Measurements from ENCODE around the gene PRDM16. TPM values are rescaled to one million over a fixed set of nuclear protein-coding genes. Genes with fewer than 3 reads are reported as not detected.

PRDM16 gene
- total and polyA plus RNA-seq, 4 donors: 5.0 to 80.7 (median 41.5) TPM

GRCh38 chr1:3219791-3220467 lies 150.9 kb downstream of the PRDM16 start:
- intact Hi-C loops (cut with DNase I): loop anchor here (2.0 to 5.0 kb wide), 2 partner anchors 21 to 42 kb away; no protein-coding TSS in a partner anchor
- Histone ChIP-seq H3K4me1 (ENCODE audit: control insufficient read depth in 1 of 2, insufficient read depth in 2 of 2, low read length in 2 of 2) (no peaks in the 10 kb centered on the region), H3K9me3 (ENCODE audit: control insufficient read depth, low read length) (no peaks in the 10 kb centered on the region), H3K36me3 (ENCODE audit: control insufficient read depth in 1 of 2, insufficient read depth in 2 of 2, low read length in 1 of 2) (no peaks in the 10 kb centered on the region), H3K27me3 (ENCODE audit: control insufficient read depth in 1 of 2, insufficient read depth in 2 of 2, low read length in 1 of 2) (no peaks in the 10 kb centered on the region), H3K27ac (ENCODE audit: low read depth in 1 of 2, low read length in 2 of 2) (peak overlapping the region in 1 of 2 donors; percentile 64), H3K4me3 (ENCODE audit: low read length in 2 of 2) (no peak overlapping the region)
- 86% methylated on average over 32 of the region's 32 CpGs for whole genome bisulfite sequencing, 2 donors
- ATAC-seq (ENCODE audit: low FRiP score) (no peak), DNase-seq (no peak)

- Histone ChIP-seq H3K9me3 (ENCODE audit: control insufficient read depth, low read length) (no peaks in the 10 kb centered on the region), H3K4me3 (ENCODE audit: low read length in 2 of 2) (no peak overlapping the region), H3K27ac (ENCODE audit: low read depth in 1 of 2, low read length in 2 of 2) (peak overlapping the region in 1 of 2 donors; percentile 64), H3K27me3 (ENCODE audit: control insufficient read depth in 1 of 2, insufficient read depth in 2 of 2, low read length in 1 of 2) (no peaks in the 10 kb centered on the region), H3K36me3 (ENCODE audit: control insufficient read depth in 1 of 2, insufficient read depth in 2 of 2, low read length in 1 of 2) (no peaks in the 10 kb centered on the region), H3K4me1 (ENCODE audit: control insufficient read depth in 1 of 2, insufficient read depth in 2 of 2, low read length in 2 of 2) (no peaks in the 10 kb centered on the region)
- ATAC-seq (ENCODE audit: low FRiP score) (no peak), DNase-seq (no peak)
- intact Hi-C loops (cut with DNase I): loop anchor here (2.0 to 5.0 kb wide), 2 partner anchors 19 to 41 kb away; no protein-coding TSS in a partner anchor
- WGBS, 2 donors: 32 to 33% methylated on average over 24 of the region's 24 CpGs
These were observed 152.4 kb downstream of the PRDM16 start for GRCh38 chr1:3221112-3222041.

DNA sequence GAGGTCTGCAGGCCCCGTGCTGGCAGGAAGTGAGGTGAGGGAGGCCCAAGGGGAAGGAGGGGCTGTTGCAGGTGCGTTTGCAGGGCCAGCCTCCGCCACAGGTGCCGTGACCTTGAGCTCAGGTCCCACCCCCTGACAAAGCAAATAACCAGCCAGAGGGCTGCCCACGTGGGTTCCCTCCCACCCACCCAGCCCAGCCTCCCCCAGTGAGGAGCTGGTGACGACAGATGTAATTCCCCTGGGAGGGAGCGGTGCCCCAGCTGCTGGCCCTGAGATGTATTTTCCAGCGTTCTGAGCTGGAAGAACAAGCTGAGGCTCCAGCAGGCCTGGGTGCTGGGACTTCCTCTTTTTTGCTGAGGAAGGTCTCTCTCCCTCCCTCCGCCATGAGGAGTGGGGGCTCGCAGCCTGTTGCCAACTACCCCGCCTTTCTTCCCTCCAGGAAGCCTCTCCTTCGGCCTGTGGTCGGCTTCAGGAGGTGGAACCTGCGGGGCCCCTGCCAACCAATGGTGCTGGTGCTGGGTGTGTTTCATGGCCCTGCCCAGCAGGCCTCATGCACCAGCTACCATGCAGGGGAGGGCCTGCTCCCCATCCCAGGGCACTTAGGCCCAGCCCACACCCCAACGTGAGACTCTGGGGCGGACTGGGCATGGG lies 153.2 kb downstream of the PRDM16 start:
- 17 to 24% methylated on average over 15 to 16 of the region's 16 CpGs for WGBS, 2 donors

DNA sequence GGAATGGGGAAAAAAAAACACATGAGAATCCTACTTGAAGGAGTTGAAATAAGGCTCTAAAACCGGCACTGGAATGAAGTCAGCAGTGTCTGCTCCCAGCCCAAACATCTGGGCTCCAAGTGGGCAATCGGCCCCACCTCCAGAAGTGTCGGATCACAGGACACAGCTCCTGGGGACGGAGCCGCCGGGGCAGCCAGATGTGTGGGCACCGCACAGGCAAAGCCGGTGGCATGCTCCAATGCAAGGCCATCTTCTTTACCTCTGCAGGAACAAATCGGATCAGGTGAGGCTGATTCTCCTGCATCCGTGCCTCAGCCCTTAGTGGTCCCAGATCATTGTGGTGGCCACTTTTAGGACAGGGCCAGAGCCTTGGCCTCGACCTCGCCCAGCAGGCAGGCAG lies 156.7 kb downstream of the PRDM16 start:
- H3K27me3 ChIP-seq (ENCODE audit: control insufficient read depth in 1 of 2, insufficient read depth in 2 of 2, low read length in 1 of 2): no peaks in the 10 kb centered on the region
- no peaks in the 10 kb centered on the region for H3K4me1 ChIP-seq (ENCODE audit: control insufficient read depth in 1 of 2, insufficient read depth in 2 of 2, low read length in 2 of 2)
- intact Hi-C loops (cut with DNase I): no loop called here

More for the DNA sequence above, 153.2 kb downstream of the PRDM16 start:
- no peak for ATAC-seq (ENCODE audit: low FRiP score)
- Histone ChIP-seq H3K36me3 (ENCODE audit: control insufficient read depth in 1 of 2, insufficient read depth in 2 of 2, low read length in 1 of 2) (no peaks in the 10 kb centered on the region), H3K9me3 (ENCODE audit: control insufficient read depth, low read length) (no peaks in the 10 kb centered on the region), H3K4me3 (ENCODE audit: low read length in 2 of 2) (no peak overlapping the region), H3K4me1 (ENCODE audit: control insufficient read depth in 1 of 2, insufficient read depth in 2 of 2, low read length in 2 of 2) (no peaks in the 10 kb centered on the region), H3K27me3 (ENCODE audit: control insufficient read depth in 1 of 2, insufficient read depth in 2 of 2, low read length in 1 of 2) (no peaks in the 10 kb centered on the region), H3K27ac (ENCODE audit: low read depth in 1 of 2, low read length in 2 of 2) (peak overlapping the region in 1 of 2 donors; percentile 61)
- intact Hi-C loops (cut with DNase I): loop anchor here in 1 of 2 donors (5.0 kb wide), 1 partner anchor 40 kb away; no protein-coding TSS in a partner anchor
- DNase-seq: peak in 1 of 2 donors; percentile 62

GRCh38 chr1:3226191-3226590 lies 157.2 kb downstream of the PRDM16 start:
- H3K4me3 ChIP-seq (ENCODE audit: low read length in 2 of 2): no peak overlapping the region
- no peaks in the 10 kb centered on the region for H3K27me3 ChIP-seq (ENCODE audit: control insufficient read depth in 1 of 2, insufficient read depth in 2 of 2, low read length in 1 of 2)
- no peak overlapping the region for H3K27ac ChIP-seq (ENCODE audit: low read depth in 1 of 2, low read length in 2 of 2)
- no peaks in the 10 kb centered on the region for H3K4me1 ChIP-seq (ENCODE audit: control insufficient read depth in 1 of 2, insufficient read depth in 2 of 2, low read length in 2 of 2)
- 12 to 25% methylated on average over 15 of the region's 15 CpGs for WGBS, 2 donors
- no peaks in the 10 kb centered on the region for H3K36me3 ChIP-seq (ENCODE audit: control insufficient read depth in 1 of 2, insufficient read depth in 2 of 2, low read length in 1 of 2)
- intact Hi-C loops (cut with DNase I): no loop called here
- DNase-seq (no peak), ATAC-seq (ENCODE audit: low FRiP score) (no peak)
- H3K9me3 ChIP-seq (ENCODE audit: control insufficient read depth, low read length): no peaks in the 10 kb centered on the region

More for the DNA sequence above, 156.7 kb downstream of the PRDM16 start:
- DNase-seq (no peak), ATAC-seq (ENCODE audit: low FRiP score) (no peak)
- WGBS, 2 donors: 21 to 24% methylated on average over 12 of the region's 12 CpGs
- Histone ChIP-seq H3K4me3 (ENCODE audit: low read length in 2 of 2) (no peak overlapping the region), H3K27ac (ENCODE audit: low read depth in 1 of 2, low read length in 2 of 2) (no peak overlapping the region), H3K9me3 (ENCODE audit: control insufficient read depth, low read length) (no peaks in the 10 kb centered on the region), H3K36me3 (ENCODE audit: control insufficient read depth in 1 of 2, insufficient read depth in 2 of 2, low read length in 1 of 2) (no peaks in the 10 kb centered on the region)

- WGBS, 2 donors: 84 to 87% methylated on average over 27 of the region's 27 CpGs
- no peaks in the 10 kb centered on the region for H3K4me1 ChIP-seq (ENCODE audit: control insufficient read depth in 1 of 2, insufficient read depth in 2 of 2, low read length in 2 of 2)
These were observed 157.8 kb downstream of the PRDM16 start for GRCh38 chr1:3226701-3227350.

DNA sequence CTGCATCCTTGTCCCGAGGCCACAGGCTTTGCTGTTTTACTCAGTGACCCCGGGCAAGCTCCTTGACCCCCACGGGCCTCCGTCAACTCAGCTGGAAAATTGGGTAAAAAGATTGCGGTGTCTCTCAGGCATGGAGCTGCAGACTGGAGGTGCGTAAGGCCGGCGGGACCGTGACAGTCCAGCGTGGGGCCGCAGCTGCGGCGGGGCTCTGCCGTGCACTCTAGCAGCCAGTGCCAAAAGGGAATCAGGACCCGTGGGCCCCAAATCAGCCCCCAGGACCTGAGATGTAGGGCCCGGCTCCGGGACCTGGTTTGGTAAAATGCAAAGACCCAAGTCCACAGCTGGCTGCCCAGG lies 158.3 kb downstream of the PRDM16 start:
- H3K9me3 ChIP-seq (ENCODE audit: control insufficient read depth, low read length): no peaks in the 10 kb centered on the region
- H3K4me3 ChIP-seq (ENCODE audit: low read length in 2 of 2): no peak overlapping the region
- H3K27me3 ChIP-seq (ENCODE audit: control insufficient read depth in 1 of 2, insufficient read depth in 2 of 2, low read length in 1 of 2): no peaks in the 10 kb centered on the region
- DNase-seq: no peak
- no peaks in the 10 kb centered on the region for H3K36me3 ChIP-seq (ENCODE audit: control insufficient read depth in 1 of 2, insufficient read depth in 2 of 2, low read length in 1 of 2)
- H3K4me1 ChIP-seq (ENCODE audit: control insufficient read depth in 1 of 2, insufficient read depth in 2 of 2, low read length in 2 of 2): no peaks in the 10 kb centered on the region
- WGBS, 2 donors: 92 to 94% methylated on average over 17 of the region's 17 CpGs
- no peak overlapping the region for H3K27ac ChIP-seq (ENCODE audit: low read depth in 1 of 2, low read length in 2 of 2)
- no peak for ATAC-seq (ENCODE audit: low FRiP score)
- intact Hi-C loops (cut with DNase I): no loop called here

More at GRCh38 chr1:3226701-3227350, 157.8 kb downstream of the PRDM16 start:
- Histone ChIP-seq H3K4me3 (ENCODE audit: low read length in 2 of 2) (no peak overlapping the region), H3K36me3 (ENCODE audit: control insufficient read depth in 1 of 2, insufficient read depth in 2 of 2, low read length in 1 of 2) (no peaks in the 10 kb centered on the region), H3K27me3 (ENCODE audit: control insufficient read depth in 1 of 2, insufficient read depth in 2 of 2, low read length in 1 of 2) (no peaks in the 10 kb centered on the region), H3K9me3 (ENCODE audit: control insufficient read depth, low read length) (no peaks in the 10 kb centered on the region), H3K27ac (ENCODE audit: low read depth in 1 of 2, low read length in 2 of 2) (no peak overlapping the region)
- ATAC-seq (ENCODE audit: low FRiP score) (no peak), DNase-seq (no peak)
- intact Hi-C loops (cut with DNase I): no loop called here

DNA sequence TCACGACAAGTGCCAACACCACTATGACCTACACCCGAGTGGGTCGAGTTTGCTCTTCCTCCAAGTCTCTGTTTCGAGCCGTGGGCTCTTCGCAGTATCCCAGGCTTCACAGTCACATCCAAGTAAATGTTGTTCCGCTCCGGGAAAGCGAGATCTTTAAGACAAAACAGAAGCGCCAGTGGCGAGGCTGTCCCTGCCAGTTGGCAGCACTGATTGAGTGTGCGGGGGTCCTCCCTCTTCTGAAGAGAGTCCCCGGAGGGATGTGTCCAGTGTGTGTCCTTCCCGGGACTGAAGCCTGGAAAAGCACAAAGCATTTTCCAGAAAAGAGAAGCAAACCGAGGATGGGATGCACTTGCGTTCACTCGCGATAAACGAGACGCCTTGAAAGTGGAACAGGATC lies 158.9 kb downstream of the PRDM16 start:
- Histone ChIP-seq H3K4me3 (ENCODE audit: low read length in 2 of 2) (no peak overlapping the region), H3K27me3 (ENCODE audit: control insufficient read depth in 1 of 2, insufficient read depth in 2 of 2, low read length in 1 of 2) (no peaks in the 10 kb centered on the region), H3K36me3 (ENCODE audit: control insufficient read depth in 1 of 2, insufficient read depth in 2 of 2, low read length in 1 of 2) (no peaks in the 10 kb centered on the region), H3K9me3 (ENCODE audit: control insufficient read depth, low read length) (no peaks in the 10 kb centered on the region), H3K4me1 (ENCODE audit: control insufficient read depth in 1 of 2, insufficient read depth in 2 of 2, low read length in 2 of 2) (no peaks in the 10 kb centered on the region), H3K27ac (ENCODE audit: low read depth in 1 of 2, low read length in 2 of 2) (no peak overlapping the region)
- intact Hi-C loops (cut with DNase I): no loop called here
- DNase-seq (no peak), ATAC-seq (ENCODE audit: low FRiP score) (no peak)
- WGBS, 2 donors: 91 to 93% methylated on average over 20 of the region's 20 CpGs

Measured in aorta (tissue), 5 donors.